ENCODE measurements around the gene ANKMY2.
A peak's percentile ranks its signal among the peaks of the same experiment; 100 is the strongest.
"Not testable (repeated sequence)": the region's sequence is repeated elsewhere in the genome, so short reads cannot be mapped to it uniquely, and the experiment has no call there.

Gene ANKMY2

GRCh38 chr7:16669581-16669980 is 24.0 kb upstream of the ANKMY2 start:
- DNase-seq, result no peak
- ATAC-seq (replicated peaks), result no peak
- Mint-ChIP-seq H3K4me3 (no peak overlapping the region), H3K9me3 (peaks cover 0 to 4% of the 10 kb centered on the region in 2 donors), H3K27ac (no peak overlapping the region), H3K27me3 (no peaks in the 10 kb centered on the region), H3K36me3 (peaks cover 38 to 58% of the 10 kb centered on the region in 2 donors), H3K4me1 (peaks cover 0 to 1% of the 10 kb centered on the region in 2 donors)

DNA sequence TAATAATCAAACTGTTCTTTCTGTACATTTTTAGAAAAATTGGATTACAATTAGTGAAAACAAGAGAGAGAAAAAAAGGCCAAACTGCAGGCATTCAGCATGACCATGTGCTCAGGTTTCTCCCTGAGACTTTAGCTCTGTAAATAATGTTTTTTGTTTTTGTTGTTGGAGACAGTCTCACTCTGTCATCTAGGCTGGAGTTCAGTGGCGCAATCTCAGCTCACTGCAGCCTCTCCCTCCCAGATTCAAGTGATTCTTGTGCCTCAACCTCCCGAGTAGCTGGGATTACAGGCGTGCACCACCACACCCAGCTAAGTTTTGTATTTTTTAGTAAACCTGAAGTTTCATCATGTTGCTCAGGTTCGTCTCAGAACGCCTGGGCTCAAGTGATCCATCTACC is 23.4 kb upstream of the ANKMY2 start:
- Mint-ChIP-seq H3K36me3 (peaks cover 40 to 63% of the 10 kb centered on the region in 2 donors), H3K27me3 (no peaks in the 10 kb centered on the region), H3K9me3 (peaks cover 0 to 4% of the 10 kb centered on the region in 2 donors), H3K27ac (peak overlapping the region; percentile 79), H3K4me3 (no peak overlapping the region), H3K4me1 (peaks cover 1 to 5% of the 10 kb centered on the region in 2 donors)
- ATAC-seq (replicated peaks) (no peak), DNase-seq (no peak)

DNA sequence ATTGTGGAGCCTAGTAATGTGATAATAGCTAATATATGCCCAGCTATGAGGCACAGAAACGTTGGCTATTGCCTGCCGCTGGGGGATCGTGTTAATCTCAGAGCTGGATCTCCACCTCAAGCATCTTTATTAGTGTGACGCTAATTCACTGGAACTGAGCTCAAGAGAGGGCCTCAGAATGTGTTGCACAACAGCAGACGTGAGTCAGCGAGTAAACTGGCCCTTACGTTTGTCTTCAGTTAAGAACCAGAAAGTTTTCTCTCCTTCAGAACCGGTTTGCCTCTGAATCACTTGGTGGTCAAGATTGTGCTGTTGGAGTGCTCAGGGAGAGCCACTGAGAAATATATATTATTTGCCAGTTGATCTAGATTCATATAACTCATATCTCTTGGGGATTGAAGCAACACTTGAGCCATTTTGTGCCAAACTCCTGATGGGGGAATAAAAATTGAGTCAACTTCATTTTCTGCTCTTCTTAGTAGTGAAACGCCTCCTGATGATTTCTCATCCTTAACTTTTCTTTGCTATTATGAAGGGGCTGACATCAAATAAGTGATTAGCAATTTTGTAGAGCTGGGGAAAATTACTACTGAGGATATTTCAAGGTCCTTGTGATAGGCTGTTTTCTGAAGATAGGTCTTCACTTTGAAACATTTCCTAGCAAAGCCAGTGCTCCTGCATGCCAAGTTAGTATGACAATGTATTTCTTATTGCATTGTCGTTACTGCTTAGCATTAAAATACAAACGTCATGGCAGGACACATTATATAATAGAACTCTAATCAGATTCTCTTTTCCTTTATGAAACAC is 22.7 kb upstream of the ANKMY2 start:
- H3K27ac Mint-ChIP-seq, result no peak overlapping the region
- no peak overlapping the region for H3K4me3 Mint-ChIP-seq
- peaks cover 0 to 4% of the 10 kb centered on the region in 2 donors for H3K9me3 Mint-ChIP-seq
- H3K27me3 Mint-ChIP-seq, result no peaks in the 10 kb centered on the region
- peaks cover 40 to 62% of the 10 kb centered on the region in 2 donors for H3K36me3 Mint-ChIP-seq
- DNase-seq, result no peak
- no peak for ATAC-seq (replicated peaks)
- H3K4me1 Mint-ChIP-seq, result peaks cover 1 to 5% of the 10 kb centered on the region in 2 donors

GRCh38 chr7:16667355-16667754 is 21.8 kb upstream of the ANKMY2 start:
- no peak for ATAC-seq (replicated peaks)
- Mint-ChIP-seq H3K4me3 (no peak overlapping the region), H3K27me3 (no peaks in the 10 kb centered on the region), H3K4me1 (peaks cover 0 to 9% of the 10 kb centered on the region in 2 donors), H3K9me3 (peaks cover 0 to 3% of the 10 kb centered on the region in 2 donors), H3K36me3 (peaks cover 33 to 53% of the 10 kb centered on the region in 2 donors), H3K27ac (no peak overlapping the region)
- DNase-seq, result no peak

- ATAC-seq (replicated peaks), result no peak
- Mint-ChIP-seq H3K27ac (no peak overlapping the region), H3K9me3 (no peaks in the 10 kb centered on the region), H3K4me3 (no peak overlapping the region), H3K36me3 (peaks cover 14 to 20% of the 10 kb centered on the region in 2 donors), H3K27me3 (no peaks in the 10 kb centered on the region), H3K4me1 (peaks cover 9 to 29% of the 10 kb centered on the region in 2 donors)
- DNase-seq, result no peak
Observed at GRCh38 chr7:16661924-16662323, 16.4 kb upstream of the ANKMY2 start.

GRCh38 chr7:16660702-16661464 is 15.3 kb upstream of the ANKMY2 start:
- H3K9me3 Mint-ChIP-seq, result no peaks in the 10 kb centered on the region
- DNase-seq (no peak), ATAC-seq (replicated peaks) (peak in 1 of 2 donors; percentile 47)
- no peak overlapping the region for H3K4me3 Mint-ChIP-seq
- H3K36me3 Mint-ChIP-seq, result peaks cover 15 to 21% of the 10 kb centered on the region in 2 donors
- H3K27ac Mint-ChIP-seq, result no peak overlapping the region
- H3K4me1 Mint-ChIP-seq, result peaks cover 9 to 29% of the 10 kb centered on the region in 2 donors
- H3K27me3 Mint-ChIP-seq, result no peaks in the 10 kb centered on the region

DNA sequence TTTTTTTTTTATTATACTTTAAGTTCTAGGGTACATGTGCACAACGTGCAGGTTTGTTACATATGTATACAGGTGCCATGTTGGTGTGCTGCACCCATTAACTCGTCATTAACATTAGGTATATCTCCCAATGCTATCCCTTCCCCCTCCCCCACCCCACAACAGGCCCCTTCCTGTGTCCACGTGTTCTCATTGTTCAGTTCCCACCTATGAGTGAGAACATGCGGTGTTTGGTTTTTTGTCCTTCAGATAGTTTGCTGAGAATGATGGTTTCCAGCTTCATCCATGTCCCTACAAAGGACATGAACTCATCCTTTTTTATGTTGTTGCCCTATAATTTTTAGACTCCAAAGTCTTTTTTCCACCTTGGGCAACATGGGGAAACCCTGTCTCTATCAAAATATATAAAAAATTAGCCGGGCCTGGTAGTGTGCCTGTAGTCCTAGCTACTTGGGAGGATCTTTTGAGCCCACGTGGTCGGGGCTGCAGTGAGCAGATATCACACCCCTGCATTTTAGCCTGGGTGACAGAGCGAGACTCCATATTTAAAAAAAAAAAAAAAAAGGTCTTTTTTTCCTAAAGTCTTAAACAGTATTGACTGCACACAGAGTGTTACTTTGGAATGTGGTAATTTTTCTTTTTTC is 14.4 kb upstream of the ANKMY2 start:
- H3K27me3 Mint-ChIP-seq; DNase-seq; H3K4me3 Mint-ChIP-seq; H3K27ac Mint-ChIP-seq; H3K9me3 Mint-ChIP-seq; ATAC-seq (replicated peaks): not testable (repeated sequence)
- H3K36me3 Mint-ChIP-seq, result peaks cover 9 to 17% of the 10 kb centered on the region in 2 donors
- peaks cover 12 to 29% of the 10 kb centered on the region in 2 donors for H3K4me1 Mint-ChIP-seq

- ATAC-seq (replicated peaks) (no peak), DNase-seq (no peak)
- Mint-ChIP-seq H3K9me3 (no peaks in the 10 kb centered on the region), H3K36me3 (peaks cover 12 to 19% of the 10 kb centered on the region in 2 donors), H3K27me3 (no peaks in the 10 kb centered on the region), H3K4me3 (no peak overlapping the region), H3K27ac (no peak overlapping the region), H3K4me1 (peaks cover 14 to 33% of the 10 kb centered on the region in 2 donors)
Observed at GRCh38 chr7:16657656-16658279, 12.2 kb upstream of the ANKMY2 start.

GRCh38 chr7:16656141-16656540 is 10.6 kb upstream of the ANKMY2 start:
- DNase-seq (no peak), ATAC-seq (replicated peaks) (no peak)
- Mint-ChIP-seq H3K4me3 (no peak overlapping the region), H3K27ac (no peak overlapping the region), H3K36me3 (peaks cover 11 to 28% of the 10 kb centered on the region in 2 donors), H3K4me1 (peaks cover 12 to 30% of the 10 kb centered on the region in 2 donors), H3K9me3 (no peaks in the 10 kb centered on the region), H3K27me3 (no peaks in the 10 kb centered on the region)

- H3K27me3 Mint-ChIP-seq, result no peaks in the 10 kb centered on the region
- H3K9me3 Mint-ChIP-seq, result no peaks in the 10 kb centered on the region
- ATAC-seq (replicated peaks) (no peak), DNase-seq (no peak)
- H3K4me1 Mint-ChIP-seq, result peaks cover 10 to 26% of the 10 kb centered on the region in 2 donors
- no peak overlapping the region for H3K4me3 Mint-ChIP-seq
- H3K27ac Mint-ChIP-seq, result no peak overlapping the region
- H3K36me3 Mint-ChIP-seq, result peaks cover 11 to 28% of the 10 kb centered on the region in 2 donors
Observed at GRCh38 chr7:16655394-16655793, 9.8 kb upstream of the ANKMY2 start.

DNA sequence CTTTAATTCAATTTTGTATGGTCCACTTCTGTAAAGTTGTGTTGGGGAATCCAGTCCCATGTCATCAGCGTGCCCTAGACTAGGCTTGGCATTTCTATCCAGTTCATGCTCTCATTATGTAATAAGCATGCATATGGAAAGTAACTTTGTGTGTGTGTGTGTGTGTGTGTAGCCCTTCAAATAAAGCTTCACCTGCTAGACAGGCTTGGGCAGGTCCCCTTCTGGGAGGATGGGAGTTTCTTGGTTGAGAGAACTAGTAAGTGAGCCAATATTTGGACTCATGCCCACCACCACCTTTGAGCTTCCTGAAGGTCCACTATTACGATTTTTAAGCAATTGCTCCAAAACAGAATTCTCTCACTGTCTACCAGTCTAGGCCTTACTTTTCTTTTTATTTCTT is 7.3 kb upstream of the ANKMY2 start:
- no peak for DNase-seq
- H3K27ac Mint-ChIP-seq, result no peak overlapping the region
- no peaks in the 10 kb centered on the region for H3K9me3 Mint-ChIP-seq
- H3K4me3 Mint-ChIP-seq, result no peak overlapping the region
- H3K27me3 Mint-ChIP-seq, result no peaks in the 10 kb centered on the region
- H3K36me3 Mint-ChIP-seq, result peaks cover 15 to 38% of the 10 kb centered on the region in 2 donors
- H3K4me1 Mint-ChIP-seq, result peaks cover 19 to 44% of the 10 kb centered on the region in 2 donors
- no peak for ATAC-seq (replicated peaks)

DNA sequence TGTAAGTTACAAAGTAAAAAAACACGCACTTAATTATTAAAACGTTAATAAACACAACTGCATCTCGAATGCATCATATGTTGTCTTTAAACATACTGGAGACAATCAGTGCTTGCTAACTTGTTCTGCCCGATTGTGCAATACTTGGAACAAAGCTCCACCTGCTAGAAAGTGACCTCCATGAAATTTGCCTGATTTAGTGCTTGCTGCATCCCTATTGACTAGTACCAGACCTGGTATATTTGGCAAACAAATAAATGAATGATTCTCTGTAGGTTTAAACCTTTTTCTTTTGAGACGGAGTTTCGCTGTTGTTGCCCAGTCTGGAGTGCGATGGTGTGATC is 6.7 kb upstream of the ANKMY2 start:
- Mint-ChIP-seq H3K27me3 (no peaks in the 10 kb centered on the region), H3K36me3 (peaks cover 13 to 36% of the 10 kb centered on the region in 2 donors), H3K4me1 (peaks cover 24 to 46% of the 10 kb centered on the region in 2 donors), H3K9me3 (no peaks in the 10 kb centered on the region), H3K4me3 (no peak overlapping the region), H3K27ac (no peak overlapping the region)
- DNase-seq (no peak), ATAC-seq (replicated peaks) (no peak)

DNA sequence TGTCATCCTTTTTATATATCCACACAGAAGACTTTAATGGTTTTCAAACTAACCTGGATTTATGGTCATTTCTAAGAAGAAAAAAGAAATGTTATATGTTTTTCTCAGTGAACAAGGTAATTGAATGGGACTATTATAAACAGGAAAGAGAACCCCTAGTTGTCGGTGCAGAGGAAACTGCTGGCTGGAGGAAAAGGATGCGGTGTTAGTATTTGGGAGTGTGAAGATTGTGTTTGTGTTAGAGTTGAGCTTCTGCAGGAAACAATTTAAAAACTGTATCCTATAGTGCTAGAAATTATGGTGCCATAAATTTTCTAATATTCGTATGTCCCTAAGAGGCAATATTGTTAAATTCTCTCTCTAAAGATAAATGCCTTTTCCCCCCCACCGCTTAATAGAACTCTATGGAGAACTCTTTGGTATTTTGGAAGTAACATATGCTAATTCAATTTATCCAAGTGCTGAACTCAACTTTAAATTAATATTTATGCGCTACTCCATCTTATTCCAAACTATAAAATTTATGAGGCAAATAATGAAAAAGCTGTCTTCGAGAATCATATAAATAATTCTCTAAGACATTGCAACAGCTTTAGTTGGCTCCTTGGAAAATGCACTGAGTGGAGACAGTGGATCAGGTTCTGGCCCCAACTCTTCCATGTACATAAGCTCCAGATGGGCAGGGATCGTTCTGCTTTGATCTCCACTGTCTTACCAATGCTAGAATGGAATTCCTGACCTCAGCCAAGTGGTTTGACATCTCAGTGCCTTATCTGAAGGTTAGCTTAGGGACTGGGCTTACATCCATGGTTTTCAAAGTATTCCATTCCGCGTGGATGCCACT is 6.1 kb upstream of the ANKMY2 start:
- no peak for DNase-seq
- Mint-ChIP-seq H3K27ac (no peak overlapping the region), H3K4me3 (no peak overlapping the region), H3K4me1 (peaks cover 26 to 52% of the 10 kb centered on the region in 2 donors), H3K36me3 (peaks cover 10 to 33% of the 10 kb centered on the region in 2 donors), H3K9me3 (no peaks in the 10 kb centered on the region), H3K27me3 (no peaks in the 10 kb centered on the region)
- ATAC-seq (replicated peaks), result no peak

All from stimulated activated naive B cell treated with anti-CD40 and anti-IgM and Interleukin-4, amounts not matched to agents 10 μg/mL and 1 μg/mL and 100 μg/mL, for 72 hours (primary cell).